ENCODE results near the gene EIF4ENIF1. TPM values are rescaled to one million over a fixed set of nuclear protein-coding genes. Genes with fewer than 3 reads are reported as not detected.

The EIF4ENIF1 gene
- total RNA-seq, 2 donors from 2014 or later, result 34.5 to 37.1 TPM

DNA sequence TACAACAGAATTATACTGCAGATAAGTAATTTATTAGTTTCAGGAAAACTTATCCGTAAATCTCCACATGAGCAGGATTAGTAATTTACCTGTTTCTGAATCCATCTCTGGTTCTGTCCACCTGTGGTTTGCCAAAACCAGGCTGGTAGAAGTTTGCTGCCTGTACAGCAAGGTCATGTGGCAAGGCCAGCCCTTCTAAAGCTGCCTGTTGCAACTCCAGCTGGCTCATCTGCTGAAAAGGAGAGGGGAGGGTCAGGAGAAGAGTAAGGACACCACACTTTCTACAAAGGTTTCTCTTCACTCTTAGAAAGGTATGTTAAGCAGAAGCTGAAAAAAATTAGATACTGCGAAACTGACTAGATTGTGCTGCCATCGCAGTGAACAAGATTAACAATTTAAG lies 42.3 kb downstream of the EIF4ENIF1 start:
- peaks cover 4% of the 10 kb centered on the region for H3K4me1 ChIP-seq (ENCODE audit: control insufficient read depth, insufficient read depth, low read length)

DNA sequence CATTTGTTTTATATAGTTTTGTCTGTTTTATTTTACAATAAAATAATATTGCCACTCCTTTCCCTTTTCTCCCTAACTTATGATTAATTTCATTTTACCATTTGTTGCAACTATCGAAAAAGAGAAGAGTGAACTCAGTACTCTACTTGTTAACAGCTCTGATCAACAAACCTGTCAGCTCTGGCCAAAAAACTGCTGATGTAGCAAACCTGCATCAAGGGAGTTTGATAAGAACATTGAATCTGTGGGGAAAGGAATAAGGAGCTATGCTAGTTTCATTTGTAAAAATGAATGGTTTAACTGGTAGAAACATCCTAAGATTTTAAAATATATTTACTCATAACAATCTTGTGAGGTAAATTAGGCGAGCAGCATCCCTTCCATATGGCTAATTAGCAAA lies 42.9 kb downstream of the EIF4ENIF1 start:
- Mint-ChIP-seq H3K4me1 (peaks cover 10% of the 10 kb centered on the region), H3K27ac (no peak overlapping the region), H3K9me3 (no peaks in the 10 kb centered on the region), H3K27me3 (ENCODE audit: insufficient read depth) (no peaks in the 10 kb centered on the region), H3K36me3 (ENCODE audit: low read depth) (peaks cover 61% of the 10 kb centered on the region), H3K4me3 (no peak overlapping the region)
- no peak overlapping the region for H3K9ac ChIP-seq (ENCODE audit: extremely low read depth, low read length, poor library complexity, severe bottlenecking)
- 95% methylated on average over 2 of the region's 2 CpGs; no CpG with 5 or more reads in 1 of the 2 experiments for WGBS, 2 experiments (ENCODE audit: insufficient coverage in 1 of 2, insufficient read length in 1 of 2)
- H3K4me1 ChIP-seq (ENCODE audit: control insufficient read depth, insufficient read depth, low read length), result peaks cover 5% of the 10 kb centered on the region
- H3K9me3 ChIP-seq (ENCODE audit: control insufficient read depth, low read length), result no peaks in the 10 kb centered on the region
- peaks cover 77% of the 10 kb centered on the region for H3K36me3 ChIP-seq (ENCODE audit: control insufficient read depth, insufficient read depth, low read length)
- H3K4me3 ChIP-seq (ENCODE audit: low read length), result no peak overlapping the region
- H3K27me3 ChIP-seq (ENCODE audit: control insufficient read depth, insufficient read depth, low read length, poor library complexity, severe bottlenecking), result no peaks in the 10 kb centered on the region
- DNase-seq, result no peak
- no peak overlapping the region for H3K27ac ChIP-seq (ENCODE audit: low read depth, low read length)
- TF ChIP-seq CTCF (conservative IDR thresholded peaks at IDR 0.05), result no peak

More for the DNA sequence above, 42.3 kb downstream of the EIF4ENIF1 start:
- Histone ChIP-seq H3K27ac (ENCODE audit: low read depth, low read length) (no peak overlapping the region), H3K36me3 (ENCODE audit: control insufficient read depth, insufficient read depth, low read length) (peaks cover 78% of the 10 kb centered on the region), H3K27me3 (ENCODE audit: control insufficient read depth, insufficient read depth, low read length, poor library complexity, severe bottlenecking) (no peaks in the 10 kb centered on the region), H3K4me3 (ENCODE audit: low read length) (no peak overlapping the region), H3K9me3 (ENCODE audit: control insufficient read depth, low read length) (no peaks in the 10 kb centered on the region), H3K9ac (ENCODE audit: extremely low read depth, low read length, poor library complexity, severe bottlenecking) (no peak overlapping the region)
- peaks cover 10% of the 10 kb centered on the region for H3K4me1 Mint-ChIP-seq
- 90 to 100% methylated on average over 1 to 3 of the region's 3 CpGs for WGBS, 2 experiments (ENCODE audit: insufficient coverage in 1 of 2, insufficient read length in 1 of 2)
- H3K9me3 Mint-ChIP-seq, result no peaks in the 10 kb centered on the region
- no peak overlapping the region for H3K4me3 Mint-ChIP-seq
- no peaks in the 10 kb centered on the region for H3K27me3 Mint-ChIP-seq (ENCODE audit: insufficient read depth)
- no peak overlapping the region for H3K27ac Mint-ChIP-seq
- no peak for DNase-seq
- no peak for TF ChIP-seq CTCF (conservative IDR thresholded peaks at IDR 0.05)
- H3K36me3 Mint-ChIP-seq (ENCODE audit: low read depth), result peaks cover 55% of the 10 kb centered on the region

DNA sequence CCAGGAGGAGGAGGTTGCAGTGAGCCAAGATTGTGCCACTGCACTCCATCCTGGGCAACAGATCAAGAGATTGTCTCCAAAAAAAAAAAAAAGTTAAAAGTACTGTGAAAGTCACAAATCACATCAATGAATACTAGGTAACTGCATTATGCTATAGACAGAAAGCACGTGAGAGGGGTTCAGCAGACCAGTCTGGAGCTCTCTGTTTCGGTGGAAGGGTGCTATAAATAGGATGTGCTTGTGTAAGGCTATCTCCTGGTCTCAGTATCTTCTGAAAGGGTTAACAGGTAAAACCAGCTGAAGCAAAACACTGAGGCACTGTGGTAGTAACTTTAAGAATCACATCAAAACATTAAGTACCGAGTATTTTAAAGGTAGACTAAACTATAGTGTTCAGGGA lies 43.4 kb downstream of the EIF4ENIF1 start:
- Mint-ChIP-seq H3K4me1 (peaks cover 10% of the 10 kb centered on the region), H3K9me3 (no peaks in the 10 kb centered on the region), H3K27ac (no peak overlapping the region), H3K4me3 (no peak overlapping the region), H3K27me3 (ENCODE audit: insufficient read depth) (no peaks in the 10 kb centered on the region), H3K36me3 (ENCODE audit: low read depth) (peaks cover 62% of the 10 kb centered on the region)
- WGBS, 2 experiments (ENCODE audit: insufficient coverage in 1 of 2, insufficient read length in 1 of 2), result 77 to 93% methylated on average over 2 to 3 of the region's 3 CpGs
- no peak overlapping the region for H3K9ac ChIP-seq (ENCODE audit: extremely low read depth, low read length, poor library complexity, severe bottlenecking)
- H3K36me3 ChIP-seq (ENCODE audit: control insufficient read depth, insufficient read depth, low read length), result peaks cover 79% of the 10 kb centered on the region
- H3K27ac ChIP-seq (ENCODE audit: low read depth, low read length), result no peak overlapping the region
- DNase-seq, result no peak
- no peak for TF ChIP-seq CTCF (conservative IDR thresholded peaks at IDR 0.05)
- H3K4me3 ChIP-seq (ENCODE audit: low read length), result no peak overlapping the region
- no peaks in the 10 kb centered on the region for H3K27me3 ChIP-seq (ENCODE audit: control insufficient read depth, insufficient read depth, low read length, poor library complexity, severe bottlenecking)
- H3K4me1 ChIP-seq (ENCODE audit: control insufficient read depth, insufficient read depth, low read length), result peaks cover 5% of the 10 kb centered on the region
- no peaks in the 10 kb centered on the region for H3K9me3 ChIP-seq (ENCODE audit: control insufficient read depth, low read length)

Data from endodermal cell (in vitro differentiated cells).